ENCODE data around the gene ZCCHC13. TPM values are rescaled to one million over a fixed set of nuclear protein-coding genes. Genes with fewer than 3 reads are reported as not detected.

The ZCCHC13 gene
- polyA plus RNA-seq, 3 donors = not detected

DNA sequence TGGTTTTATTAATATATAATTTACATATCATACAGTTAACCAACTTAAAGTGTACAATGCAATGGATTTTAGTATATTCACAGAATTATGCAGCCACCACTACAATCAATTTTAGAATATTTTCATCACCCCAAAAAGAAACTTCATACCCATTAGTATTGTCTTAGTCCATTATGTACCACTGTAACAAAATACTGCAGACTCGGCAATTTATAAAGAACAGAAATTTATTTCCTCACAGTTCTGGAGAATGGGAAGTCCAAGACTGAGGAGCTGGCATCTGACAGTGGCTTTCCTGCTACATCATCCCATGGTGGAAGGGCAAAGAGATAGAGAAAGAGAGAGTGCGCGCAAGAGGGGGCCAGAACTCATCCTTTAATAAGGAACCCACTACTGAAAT lies 8.9 kb upstream of the ZCCHC13 start:
- Mint-ChIP-seq H3K27me3 (ENCODE audit: low read depth in 3 of 3) (peaks cover 0 to 8% (median 0%) of the 10 kb centered on the region in 3 donors), H3K27ac (no peak overlapping the region), H3K4me1 (peaks cover 6% of the 10 kb centered on the region), H3K36me3 (no peaks in the 10 kb centered on the region), H3K9me3 (peaks cover 0 to 22% (median 4%) of the 10 kb centered on the region in 7 donors), H3K4me3 (no peak overlapping the region)
- no peaks in the 10 kb centered on the region for H3K36me3 ChIP-seq (replicated peaks in 1 of 2; ENCODE audit: control insufficient read depth in 1 of 2, insufficient read depth in 2 of 2, low read length in 2 of 2)
- no peak overlapping the region for H3K4me3 ChIP-seq (replicated peaks in 1 of 3; ENCODE audit: low read depth in 2 of 3, low read length in 3 of 3)
- no peak overlapping the region for H3K27ac ChIP-seq (ENCODE audit: low read depth in 1 of 2, low read length in 2 of 2)
- H3K4me1 ChIP-seq (ENCODE audit: control insufficient read depth in 1 of 2, insufficient read depth in 2 of 2, low read length in 2 of 2) = peaks cover 0 to 7% of the 10 kb centered on the region in 2 donors
- no peak overlapping the region for H3K9ac ChIP-seq (ENCODE audit: insufficient read depth, low read length, poor library complexity, severe bottlenecking)
- no peaks in the 10 kb centered on the region for H4K20me1 ChIP-seq (ENCODE audit: insufficient read depth, low read length)
- no peak overlapping the region for H3K4me2 ChIP-seq (replicated peaks; ENCODE audit: extremely low read depth, low read length, poor library complexity, severe bottlenecking)
- no peak for DNase-seq
- H3K79me2 ChIP-seq (ENCODE audit: insufficient read depth, low read length) = peaks cover 22% of the 10 kb centered on the region
- no peaks in the 10 kb centered on the region for H3K9me3 ChIP-seq (replicated peaks in 1 of 2; ENCODE audit: control insufficient read depth in 1 of 2, insufficient read depth in 1 of 2, low read length in 2 of 2)
- H2AFZ ChIP-seq (ENCODE audit: insufficient read depth, low read depth, low read length, poor library complexity, severe bottlenecking) = no peak overlapping the region
- WGBS (ENCODE audit: insufficient coverage) = no CpG with 5 or more reads among the region's 3 CpGs
- intact Hi-C loops (cut with micrococcal nuclease) = loop anchor here in 1 of 2 donors (10.0 kb wide), 1 partner anchor 50 kb away; no protein-coding TSS in a partner anchor
- TF ChIP-seq, protein P1, sequence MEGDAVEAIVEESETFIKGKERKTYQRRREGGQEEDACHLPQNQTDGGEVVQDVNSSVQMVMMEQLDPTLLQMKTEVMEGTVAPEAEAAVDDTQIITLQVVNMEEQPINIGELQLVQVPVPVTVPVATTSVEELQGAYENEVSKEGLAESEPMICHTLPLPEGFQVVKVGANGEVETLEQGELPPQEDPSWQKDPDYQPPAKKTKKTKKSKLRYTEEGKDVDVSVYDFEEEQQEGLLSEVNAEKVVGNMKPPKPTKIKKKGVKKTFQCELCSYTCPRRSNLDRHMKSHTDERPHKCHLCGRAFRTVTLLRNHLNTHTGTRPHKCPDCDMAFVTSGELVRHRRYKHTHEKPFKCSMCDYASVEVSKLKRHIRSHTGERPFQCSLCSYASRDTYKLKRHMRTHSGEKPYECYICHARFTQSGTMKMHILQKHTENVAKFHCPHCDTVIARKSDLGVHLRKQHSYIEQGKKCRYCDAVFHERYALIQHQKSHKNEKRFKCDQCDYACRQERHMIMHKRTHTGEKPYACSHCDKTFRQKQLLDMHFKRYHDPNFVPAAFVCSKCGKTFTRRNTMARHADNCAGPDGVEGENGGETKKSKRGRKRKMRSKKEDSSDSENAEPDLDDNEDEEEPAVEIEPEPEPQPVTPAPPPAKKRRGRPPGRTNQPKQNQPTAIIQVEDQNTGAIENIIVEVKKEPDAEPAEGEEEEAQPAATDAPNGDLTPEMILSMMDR (IDR thresholded peaks at IDR 0.05) = no peak
- no peaks in the 10 kb centered on the region for H3K27me3 ChIP-seq (ENCODE audit: control insufficient read depth in 2 of 2, insufficient read depth in 2 of 2, low read length in 2 of 2)

DNA sequence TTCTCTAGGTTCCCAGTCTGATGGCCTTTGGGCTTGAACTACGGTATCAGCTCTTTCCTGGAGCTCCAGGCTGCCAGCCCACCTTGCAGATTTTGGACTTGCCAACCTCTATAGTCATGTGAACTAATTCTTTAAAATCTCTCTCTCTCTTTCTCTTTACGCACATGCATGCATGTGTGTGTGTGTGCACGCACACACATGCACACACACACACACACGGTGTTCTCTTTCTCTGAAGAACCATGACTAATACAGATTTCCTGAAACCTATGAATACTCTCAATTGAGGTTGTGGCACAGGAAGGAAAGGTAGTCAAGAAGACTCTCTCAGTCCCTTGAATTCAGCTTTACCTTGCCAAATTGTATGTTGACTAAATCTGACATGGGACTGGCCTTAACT lies 6.2 kb upstream of the ZCCHC13 start:
- no peak overlapping the region for H3K9ac ChIP-seq (ENCODE audit: insufficient read depth, low read length, poor library complexity, severe bottlenecking)
- H3K4me3 ChIP-seq (replicated peaks in 1 of 3; ENCODE audit: low read depth in 2 of 3, low read length in 3 of 3) = no peak overlapping the region
- peaks cover 0 to 10% (median 0%) of the 10 kb centered on the region in 7 donors for H3K9me3 Mint-ChIP-seq
- no peaks in the 10 kb centered on the region for H4K20me1 ChIP-seq (ENCODE audit: insufficient read depth, low read length)
- H3K27ac ChIP-seq (ENCODE audit: low read depth in 1 of 2, low read length in 2 of 2) = no peak overlapping the region
- WGBS (ENCODE audit: insufficient coverage) = 100% methylated on average over 1 of the region's 4 CpGs
- H3K4me1 ChIP-seq (ENCODE audit: control insufficient read depth in 1 of 2, insufficient read depth in 2 of 2, low read length in 2 of 2) = peaks cover 0 to 5% of the 10 kb centered on the region in 2 donors
- no peak overlapping the region for H3K4me3 Mint-ChIP-seq
- H3K36me3 Mint-ChIP-seq = no peaks in the 10 kb centered on the region
- H3K79me2 ChIP-seq (ENCODE audit: insufficient read depth, low read length) = no peaks in the 10 kb centered on the region
- intact Hi-C loops (cut with micrococcal nuclease) = loop anchor here in 1 of 2 donors (10.0 kb wide), 1 partner anchor 47 kb away; no protein-coding TSS in a partner anchor
- H3K27me3 ChIP-seq (ENCODE audit: control insufficient read depth in 2 of 2, insufficient read depth in 2 of 2, low read length in 2 of 2) = no peaks in the 10 kb centered on the region
- peaks cover 0 to 7% (median 0%) of the 10 kb centered on the region in 3 donors for H3K27me3 Mint-ChIP-seq (ENCODE audit: low read depth in 3 of 3)
- H3K27ac Mint-ChIP-seq = no peak overlapping the region
- H3K4me1 Mint-ChIP-seq = peaks cover 4% of the 10 kb centered on the region
- DNase-seq = no peak
- H3K36me3 ChIP-seq (replicated peaks in 1 of 2; ENCODE audit: control insufficient read depth in 1 of 2, insufficient read depth in 2 of 2, low read length in 2 of 2) = no peaks in the 10 kb centered on the region
- H3K4me2 ChIP-seq (replicated peaks; ENCODE audit: extremely low read depth, low read length, poor library complexity, severe bottlenecking) = no peak overlapping the region
- no peaks in the 10 kb centered on the region for H3K9me3 ChIP-seq (replicated peaks in 1 of 2; ENCODE audit: control insufficient read depth in 1 of 2, insufficient read depth in 1 of 2, low read length in 2 of 2)
- TF ChIP-seq, protein P1 (IDR thresholded peaks at IDR 0.05) = no peak
- no peak overlapping the region for H2AFZ ChIP-seq (ENCODE audit: insufficient read depth, low read depth, low read length, poor library complexity, severe bottlenecking)

Measured in CD14-positive monocyte (primary cell).